Activated CD8-positive, alpha-beta memory T cell treated with anti-CD3 and anti-CD28 coated beads for 4 hours (primary cell): ENCODE data around the gene KYAT1.

Experiments used
- DNase-seq, 2 donors: peaks; one replicate each; pipeline ENCODE4 v3.0.0-alpha.2; 2020; ENCODE audit warnings: low read depth in 2 of 2

The KYAT1 gene

DNA sequence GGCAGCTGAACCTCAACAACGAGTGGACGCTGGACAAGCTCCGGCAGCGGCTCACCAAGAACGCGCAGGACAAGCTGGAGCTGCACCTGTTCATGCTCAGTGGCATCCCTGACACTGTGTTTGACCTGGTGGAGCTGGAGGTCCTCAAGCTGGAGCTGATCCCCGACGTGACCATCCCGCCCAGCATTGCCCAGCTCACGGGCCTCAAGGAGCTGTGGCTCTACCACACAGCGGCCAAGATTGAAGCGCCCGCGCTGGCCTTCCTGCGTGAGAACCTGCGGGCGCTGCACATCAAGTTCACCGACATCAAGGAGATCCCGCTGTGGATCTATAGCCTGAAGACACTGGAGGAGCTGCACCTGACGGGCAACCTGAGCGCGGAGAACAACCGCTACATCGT lies 26.6 kb upstream of the KYAT1 start:
- no peak for DNase-seq

GRCh38 chr9:128906741-128907140 lies 25.0 kb upstream of the KYAT1 start:
- DNase-seq = no peak

DNA sequence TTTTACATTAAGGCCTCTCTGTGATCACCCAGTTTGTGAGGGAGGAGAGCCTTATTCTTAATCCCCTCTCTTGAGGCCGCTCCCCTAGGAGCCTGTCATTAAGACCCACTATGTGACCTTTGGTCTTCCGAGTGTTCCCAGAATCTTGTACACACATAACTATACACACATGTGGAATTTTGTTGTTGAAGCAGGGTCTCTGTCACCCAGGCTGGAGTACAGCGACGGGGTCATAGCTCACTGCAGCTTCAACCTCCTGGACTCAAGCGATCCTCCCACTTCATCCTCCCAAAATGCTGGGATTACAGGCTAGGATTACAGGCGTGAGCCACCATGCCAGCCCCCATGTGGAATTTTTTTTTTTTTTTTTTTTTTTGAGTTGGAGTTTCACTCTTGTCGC lies 24.2 kb upstream of the KYAT1 start:
- no peak for DNase-seq

DNA sequence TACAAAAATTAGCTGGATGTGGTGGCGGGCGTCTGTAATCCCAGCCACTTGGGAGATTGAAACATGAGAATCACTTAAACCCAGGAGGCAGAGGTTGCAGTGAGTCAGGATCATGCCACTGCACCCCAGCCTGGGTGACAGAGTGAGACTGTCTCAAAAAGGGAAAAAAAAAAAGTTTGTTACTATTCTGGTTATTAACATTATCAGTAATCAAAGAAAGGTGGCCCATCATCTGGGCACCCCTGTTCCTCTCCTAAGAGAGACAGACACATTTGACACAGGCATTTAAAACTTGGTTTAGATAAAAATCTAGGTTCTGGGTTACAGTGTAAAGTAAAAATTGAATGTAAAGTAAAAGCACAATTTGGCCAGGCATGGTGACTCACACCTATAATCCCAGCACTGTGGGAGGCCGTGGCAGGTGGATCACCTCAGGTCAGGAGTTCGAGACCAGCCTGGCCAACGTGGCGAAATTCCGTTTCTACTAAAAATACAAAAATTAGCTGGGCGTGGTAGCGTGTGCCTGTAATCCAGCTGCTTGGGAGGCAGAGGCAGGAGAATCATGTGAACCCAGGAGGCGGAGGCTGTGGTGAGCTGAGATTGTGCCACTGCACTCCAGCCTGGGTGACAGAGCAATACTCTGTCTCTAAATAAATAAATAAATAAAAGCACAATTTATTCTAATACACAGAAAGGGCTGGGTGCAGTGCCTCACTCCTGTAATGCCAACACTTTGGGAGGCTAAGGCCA lies 22.3 kb upstream of the KYAT1 start:
- no peak for DNase-seq

- no peak for DNase-seq
Measured at GRCh38 chr9:128903079-128903461, 21.3 kb upstream of the KYAT1 start.

GRCh38 chr9:128902351-128903078 lies 20.8 kb upstream of the KYAT1 start:
- peak; percentile 66 to 72 for DNase-seq

DNA sequence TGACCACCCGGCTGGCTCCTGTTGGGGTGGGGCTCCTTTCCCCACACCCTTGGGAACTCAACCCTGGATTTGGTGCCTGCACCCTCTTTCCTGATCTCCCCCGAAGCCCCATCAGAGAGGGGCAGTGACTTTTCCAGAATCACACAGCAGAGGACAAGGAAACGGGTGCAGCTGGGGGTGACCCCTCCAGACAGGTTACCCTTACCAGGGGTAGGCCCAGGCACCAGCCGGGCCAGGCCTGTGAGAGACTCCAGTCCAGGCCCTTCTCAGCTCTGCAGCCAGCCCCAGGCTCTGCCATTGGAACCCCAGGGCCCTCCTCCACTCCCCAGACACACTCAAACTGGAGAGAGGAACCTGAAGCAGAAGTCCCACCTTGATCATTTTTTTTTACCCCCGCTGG lies 20.1 kb upstream of the KYAT1 start:
- no peak for DNase-seq

DNA sequence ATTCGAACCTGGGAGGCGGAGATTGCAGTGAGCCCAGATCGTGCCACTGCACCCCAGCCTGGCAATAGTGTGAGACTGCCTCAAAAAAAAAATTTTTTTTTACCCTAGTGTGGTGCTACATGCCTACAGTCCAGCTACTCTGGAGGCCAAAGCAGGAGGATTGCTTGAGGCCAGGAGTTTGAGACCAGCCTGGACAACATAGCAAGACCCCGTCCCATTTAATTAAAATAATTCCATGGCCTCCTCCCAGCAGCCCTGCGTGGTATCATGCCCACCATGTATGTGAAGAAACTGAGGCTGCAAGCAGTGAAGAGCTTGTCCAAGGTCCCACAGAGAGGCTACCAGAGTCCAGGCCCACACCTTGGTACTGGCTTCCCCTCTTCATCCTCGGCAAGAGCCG lies 19.6 kb upstream of the KYAT1 start:
- DNase-seq = no peak

- no peak for DNase-seq
Measured at GRCh38 chr9:128899566-128900322, 18.0 kb upstream of the KYAT1 start.

- DNase-seq = no peak
Measured at GRCh38 chr9:128898845-128899565, 17.3 kb upstream of the KYAT1 start.

DNA sequence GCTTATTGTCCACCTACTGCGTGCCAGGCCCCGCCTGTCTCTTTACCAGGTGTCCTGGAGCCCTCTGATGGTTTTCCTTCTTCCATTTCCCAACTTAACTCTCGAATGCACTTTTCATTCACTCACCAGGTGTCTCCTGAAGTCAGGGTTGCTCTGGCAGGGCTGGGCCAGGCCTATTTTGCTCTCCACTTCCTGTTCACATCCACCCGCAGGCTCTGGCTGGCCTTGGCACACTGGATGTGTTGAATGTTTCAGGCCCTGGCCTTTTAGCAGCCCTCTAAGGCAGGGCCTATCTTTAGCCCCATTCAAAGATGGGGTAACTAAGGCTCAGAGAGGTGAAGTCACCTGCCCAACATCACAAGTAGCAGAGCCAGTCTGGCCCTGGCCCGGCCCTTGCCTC lies 16.6 kb upstream of the KYAT1 start:
- DNase-seq = no peak

DNA sequence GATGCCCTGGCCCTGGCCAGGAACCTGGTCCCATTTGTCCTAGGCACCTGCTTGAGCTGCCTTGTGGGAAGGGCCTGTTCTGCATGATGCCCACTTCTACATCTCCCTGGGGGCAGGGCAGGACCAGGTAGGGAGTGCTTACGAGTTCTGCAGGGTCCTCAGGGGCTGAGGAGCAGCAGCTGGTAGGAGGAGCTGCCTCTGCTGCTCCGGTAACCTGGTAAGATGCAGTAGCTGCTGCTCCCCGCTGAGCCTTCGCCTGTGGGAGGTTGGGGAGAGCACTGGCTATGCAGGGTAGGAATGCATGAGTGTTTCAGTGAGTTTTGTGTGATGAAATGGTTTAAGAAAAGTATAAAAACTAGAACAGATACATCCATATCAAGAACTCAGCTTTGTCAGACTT lies 13.8 kb upstream of the KYAT1 start:
- no peak for DNase-seq

DNA sequence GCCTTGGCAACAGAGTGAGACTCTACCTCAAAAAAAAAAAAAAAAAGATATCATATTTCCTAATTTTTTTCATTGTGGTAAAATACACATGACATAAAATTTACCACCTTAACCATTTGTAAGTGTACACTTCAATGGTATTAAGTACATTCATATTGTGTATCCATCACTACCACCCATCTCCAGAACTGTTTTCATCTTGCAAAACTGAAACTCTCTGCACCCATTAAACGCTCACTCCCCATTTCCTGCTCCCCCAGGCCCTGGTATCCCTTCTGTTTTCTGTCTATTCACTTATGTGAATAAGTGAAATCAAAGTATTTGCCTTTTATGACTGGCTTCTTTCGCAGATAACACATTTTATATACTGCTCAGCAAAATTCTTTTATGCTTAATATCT lies 13.0 kb upstream of the KYAT1 start:
- DNase-seq = no peak

DNA sequence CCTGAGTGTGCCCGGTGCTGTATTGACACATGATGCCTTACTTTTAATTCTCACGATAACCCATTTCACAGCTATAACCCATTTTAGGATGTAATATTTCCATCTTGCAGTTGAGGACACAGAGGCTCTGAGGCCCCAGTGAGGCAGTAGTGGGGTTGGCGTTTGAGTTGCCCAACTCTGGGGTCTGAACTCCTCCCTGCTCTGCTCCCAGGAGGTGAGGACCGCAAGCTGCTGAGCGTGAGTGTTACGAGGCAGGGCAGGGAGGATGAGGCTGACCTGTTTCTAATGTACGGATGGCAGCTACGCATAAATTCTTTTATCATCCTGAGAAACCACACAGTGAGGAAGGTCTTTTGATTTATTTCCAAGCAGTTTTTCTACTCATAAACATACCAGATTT lies 11.6 kb upstream of the KYAT1 start:
- DNase-seq = no peak

DNA sequence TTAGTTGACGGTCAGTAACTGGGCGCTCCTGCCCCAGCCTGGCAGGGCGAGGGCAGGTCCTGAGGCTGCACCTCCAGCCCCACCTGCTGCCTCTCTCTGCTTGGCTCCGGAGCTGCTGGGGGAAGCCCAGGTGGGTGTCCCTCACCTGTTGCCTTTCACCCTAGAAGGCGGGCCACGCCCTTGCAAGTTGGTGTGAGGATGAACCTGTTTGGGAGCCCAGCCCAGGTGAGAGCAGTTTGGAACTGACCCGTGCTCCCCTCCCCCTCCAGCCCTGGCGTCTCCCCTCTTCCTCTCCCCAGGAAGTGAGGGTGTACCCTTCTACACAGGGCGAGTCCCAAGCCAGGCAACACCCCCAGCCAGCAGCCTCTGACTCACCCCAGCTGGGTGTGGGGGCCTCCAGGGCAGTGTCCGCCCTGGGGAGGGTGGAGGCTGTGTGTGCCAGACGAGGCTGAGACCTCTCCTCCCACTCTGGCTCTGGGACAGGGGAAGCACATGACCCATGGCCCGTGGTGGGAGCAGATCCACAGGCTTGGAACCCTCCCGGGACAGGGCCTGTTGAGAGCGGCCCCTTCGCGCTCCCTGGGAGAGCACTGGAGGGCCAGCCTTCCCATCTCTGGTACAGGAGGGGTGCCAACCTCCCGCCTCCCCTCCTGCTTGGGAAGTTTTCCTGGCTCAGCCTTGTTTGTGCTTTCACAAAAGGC lies 10.6 kb upstream of the KYAT1 start:
- no peak for DNase-seq

DNA sequence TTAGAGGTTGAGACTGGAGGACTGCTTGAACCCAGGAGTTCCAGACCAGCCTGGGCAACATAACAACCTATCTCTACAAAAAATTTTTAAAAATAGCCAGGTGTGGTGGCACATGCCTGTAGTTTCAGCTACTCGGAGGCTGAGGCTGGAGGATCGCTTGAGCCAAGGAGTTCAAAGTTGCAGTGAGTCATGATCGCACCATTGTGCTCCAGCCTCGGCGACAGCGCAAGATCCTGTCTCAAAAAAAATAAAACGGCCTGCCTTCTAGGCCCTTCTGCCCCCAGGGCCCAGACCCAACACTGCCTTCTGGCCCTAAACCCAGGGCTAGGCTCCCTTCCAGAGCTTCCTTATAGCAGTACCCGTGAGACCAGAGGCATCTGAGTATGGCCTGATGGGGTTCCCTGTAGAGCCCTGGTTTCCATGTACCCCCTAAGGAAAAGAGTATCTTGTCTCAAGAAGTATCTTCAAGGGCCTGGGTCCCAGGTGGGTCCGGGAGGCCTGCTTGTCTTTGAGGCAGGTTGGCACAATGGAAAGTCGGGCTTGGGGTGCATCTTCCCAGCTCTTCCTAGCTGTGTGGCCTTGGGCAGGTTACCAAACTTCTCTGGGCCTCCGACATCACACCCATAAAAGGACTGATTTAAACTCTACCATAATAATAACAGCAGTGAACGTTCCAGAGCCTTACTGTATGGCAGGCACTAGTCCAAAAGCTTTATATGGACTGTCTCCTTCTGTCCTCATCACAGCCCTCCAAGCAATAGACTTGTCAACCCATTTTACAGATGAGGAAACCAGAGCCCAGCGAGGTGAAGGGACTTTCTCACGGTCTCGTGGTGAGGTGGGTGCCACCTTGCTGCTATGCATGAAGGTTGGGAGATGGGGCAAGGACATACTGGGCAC lies 9.8 kb upstream of the KYAT1 start:
- no peak for DNase-seq

DNA sequence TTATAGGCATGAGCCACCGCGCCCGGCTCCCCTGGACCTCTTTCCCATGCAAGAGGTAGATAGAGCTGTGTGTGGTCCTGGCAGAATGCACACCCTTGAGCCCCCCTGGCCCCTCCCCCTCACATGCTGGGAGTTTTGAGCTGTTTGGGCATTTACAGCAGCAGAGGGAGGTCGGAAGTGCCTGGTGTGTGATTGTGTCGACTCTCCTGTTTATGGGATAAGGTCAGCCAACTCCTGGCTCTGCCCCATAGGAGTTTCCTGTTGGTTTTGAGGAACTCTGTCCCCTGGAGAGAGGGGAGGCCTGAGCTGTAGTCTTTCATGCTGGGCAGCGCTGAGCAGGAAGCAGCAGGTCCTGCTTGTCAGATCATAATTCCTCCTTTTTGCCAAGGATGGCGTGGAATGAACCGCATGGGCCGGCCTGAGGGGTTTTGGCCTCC lies 6.2 kb upstream of the KYAT1 start:
- DNase-seq = no peak

GRCh38 chr9:128887049-128887448 lies 5.3 kb upstream of the KYAT1 start:
- DNase-seq = no peak

- DNase-seq = no peak
Measured at GRCh38 chr9:128886211-128886891, 4.6 kb upstream of the KYAT1 start.

- no peak for DNase-seq
Measured at GRCh38 chr9:128885798-128886197, 4.0 kb upstream of the KYAT1 start.
